WTC11 (cell line): ENCODE measurements around the gene TSSC4. TPM values are rescaled to one million over a fixed set of nuclear protein-coding genes. Genes with fewer than 3 reads are reported as not detected.

Source experiments
- ATAC-seq: fragments of 200-7000 bp; cut with Tn5 transposase; 2 replicates; pipeline ENCODE4 v1.10.0; 2021; ENCODE audit warnings: mild to moderate bottlenecking, moderate library complexity
- CTCF ChIA-PET: fragments of 300-600 bp; sonication (Branson Sonifier 250); formaldehyde crosslinking; loops from one replicate; lab custom pipeline; 2021; ENCODE audit warnings: antibody characterized with exemption; lab: Charles Lee
- POLR2A ChIA-PET: fragments of 350-600 bp; sonication (Branson Sonifier 250); formaldehyde crosslinking; loops from one replicate; lab custom pipeline; 2021; ENCODE audit warnings: antibody characterized with exemption; lab: Charles Lee
- DNase-seq: peaks from one replicate; pipeline ENCODE4 v3.0.0; 2021; ENCODE audit warnings: low spot score
- H3K27ac Mint-ChIP-seq: 2 replicates; pipeline ENCODE4 v1.8.0; 2021; ENCODE audit warnings: mixed read lengths
- H3K27me3 Mint-ChIP-seq: 2 replicates; pipeline ENCODE4 v1.8.0; 2021; ENCODE audit warnings: low read depth, mild to moderate bottlenecking, moderate library complexity, mixed read lengths
- H3K36me3 Mint-ChIP-seq: 2 replicates; pipeline ENCODE4 v1.8.0; 2021; ENCODE audit warnings: mixed read lengths
- H3K4me1 Mint-ChIP-seq: 2 replicates; pipeline ENCODE4 v1.8.0; 2022; ENCODE audit warnings: mixed read lengths
- H3K4me3 Mint-ChIP-seq: 2 replicates; pipeline ENCODE4 v1.8.0; 2021; ENCODE audit warnings: mild to moderate bottlenecking, moderate library complexity, mixed read lengths
- H3K9me3 Mint-ChIP-seq: 2 replicates; pipeline ENCODE4 v1.8.0; 2021; ENCODE audit warnings: mixed read lengths
- ATF1 ChIP-seq: sonication (generic); formaldehyde crosslinking; IDR thresholded peaks from 2 replicates; pipeline ENCODE4 v1.8.1; 2023; ENCODE audit warnings: mild to moderate bottlenecking, moderate library complexity, missing genetic modification reagents
- ELF4 ChIP-seq: sonication (generic); formaldehyde crosslinking; IDR thresholded peaks from 2 replicates; pipeline ENCODE4 v1.8.1; 2022; ENCODE audit warnings: low read depth, mild to moderate bottlenecking, moderate library complexity, missing genetic modification reagents
- FOXK1 ChIP-seq: sonication (generic); formaldehyde crosslinking; IDR thresholded peaks from 2 replicates; pipeline ENCODE4 v1.8.0; 2022; ENCODE audit warnings: mild to moderate bottlenecking, moderate library complexity, missing genetic modification reagents
- GABPB1 ChIP-seq: sonication (generic); formaldehyde crosslinking; IDR thresholded peaks from 2 replicates; pipeline ENCODE4 v1.8.1; 2023; ENCODE audit warnings: mild to moderate bottlenecking, missing genetic modification reagents
- KAT7 ChIP-seq: sonication (generic); formaldehyde crosslinking; IDR thresholded peaks from 2 replicates; pipeline ENCODE4 v1.8.1; 2023; ENCODE audit warnings: missing genetic modification reagents, mild to moderate bottlenecking, borderline replicate concordance
- MYBL2 ChIP-seq: sonication (generic); formaldehyde crosslinking; IDR thresholded peaks from 2 replicates; pipeline ENCODE4 v1.8.1; 2023; ENCODE audit warnings: mild to moderate bottlenecking, moderate library complexity, missing genetic modification reagents
- ZNF263 ChIP-seq: sonication (generic); formaldehyde crosslinking; IDR thresholded peaks from 2 replicates; pipeline ENCODE4 v1.8.1; 2022; ENCODE audit warnings: low read depth, mild to moderate bottlenecking, moderate library complexity, missing genetic modification reagents
- ZNF671 ChIP-seq: fragments of 250-450 bp; sonication (Bioruptor Pico); IDR thresholded peaks from 2 replicates; pipeline ENCODE4 v1.8.0; 2021; ENCODE audit warnings: mild to moderate bottlenecking
- total RNA-seq: library from RNA; stranded (reverse); gene quantifications from 3 replicates; pipeline ENCODE4 v1.2.3, GENCODE V29; 2021
- TF ChIP-seq, protein P1 (sequence below): sonication (generic); formaldehyde crosslinking; IDR thresholded peaks from 2 replicates; pipeline ENCODE4 v1.8.1; 2023; ENCODE audit warnings: mild to moderate bottlenecking, moderate library complexity, missing genetic modification reagents
- TF ChIP-seq, protein P2 (sequence below): fragments of 250-450 bp; sonication (Bioruptor Pico); IDR thresholded peaks from 2 replicates; pipeline ENCODE4 v1.9.0; 2021; ENCODE audit warnings: mild to moderate bottlenecking
- TF ChIP-seq, protein P3 (sequence below): sonication (generic); formaldehyde crosslinking; IDR thresholded peaks from 2 replicates; pipeline ENCODE4 v1.8.0; 2022; ENCODE audit warnings: mild to moderate bottlenecking, missing genetic modification reagents
- TF ChIP-seq, protein P4 (sequence below): fragments of 250-450 bp; sonication (Bioruptor Pico); IDR thresholded peaks from 2 replicates; pipeline ENCODE4 v1.9.0; 2021; ENCODE audit warnings: mild to moderate bottlenecking
- TF ChIP-seq, protein P5 (sequence below): sonication (generic); formaldehyde crosslinking; IDR thresholded peaks from 2 replicates; pipeline ENCODE4 v1.8.1; 2023; ENCODE audit warnings: mild to moderate bottlenecking, missing genetic modification reagents, borderline replicate concordance
- TF ChIP-seq, protein P6 (sequence below): sonication (generic); formaldehyde crosslinking; IDR thresholded peaks from 2 replicates; pipeline ENCODE4 v1.8.1; 2023; ENCODE audit warnings: mild to moderate bottlenecking, missing genetic modification reagents

Gene TSSC4
- total RNA-seq, 1 experiment from 2014 or later, result 41.4 TPM

DNA sequence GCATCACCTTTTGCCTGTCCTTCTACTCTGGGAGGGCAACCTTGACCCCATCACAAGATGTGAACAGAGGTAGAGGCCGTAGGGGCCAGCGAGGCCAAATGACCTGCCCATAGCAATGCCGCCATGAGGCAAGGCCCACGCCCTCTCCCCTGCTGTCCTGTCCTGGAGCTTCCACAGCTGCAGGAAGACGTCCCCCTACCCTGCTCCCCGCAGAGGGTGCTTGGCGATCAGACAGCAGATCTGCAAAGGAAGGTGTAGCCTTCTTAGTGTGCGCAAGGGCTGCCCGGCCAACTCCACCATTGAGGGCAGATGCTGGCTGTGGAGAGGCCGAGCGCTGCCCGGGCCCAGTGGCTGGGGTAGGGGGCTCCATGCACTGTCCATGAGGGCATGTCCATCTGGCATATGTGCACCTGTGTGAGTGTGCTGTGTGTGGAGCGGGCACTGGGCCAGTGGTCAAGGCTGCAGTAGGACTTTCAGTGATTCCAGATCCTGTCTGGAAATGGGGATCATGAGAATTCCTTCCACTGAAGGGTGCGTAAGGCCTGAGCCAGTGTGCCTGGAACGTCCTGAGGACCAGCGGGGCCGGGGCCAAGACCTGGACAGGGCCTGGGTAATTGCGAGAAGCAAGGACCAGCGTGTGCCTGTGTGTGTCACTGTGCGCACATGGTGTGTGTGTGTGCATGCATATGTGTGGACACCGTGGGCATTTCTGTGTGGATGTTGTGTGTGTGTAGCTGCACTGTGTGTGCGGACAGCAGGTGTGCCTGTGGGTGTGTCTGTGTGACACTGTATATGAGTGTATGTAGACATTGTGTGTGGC lies 32.8 kb downstream of the TSSC4 start:
- no peak for TF ChIP-seq ELF4 (CRISPR knock-in tag)
- no peak for TF ChIP-seq ZNF671 (CRISPR knock-in tag)
- no peak for TF ChIP-seq GABPB1 (CRISPR knock-in tag)
- TF ChIP-seq, protein P1, sequence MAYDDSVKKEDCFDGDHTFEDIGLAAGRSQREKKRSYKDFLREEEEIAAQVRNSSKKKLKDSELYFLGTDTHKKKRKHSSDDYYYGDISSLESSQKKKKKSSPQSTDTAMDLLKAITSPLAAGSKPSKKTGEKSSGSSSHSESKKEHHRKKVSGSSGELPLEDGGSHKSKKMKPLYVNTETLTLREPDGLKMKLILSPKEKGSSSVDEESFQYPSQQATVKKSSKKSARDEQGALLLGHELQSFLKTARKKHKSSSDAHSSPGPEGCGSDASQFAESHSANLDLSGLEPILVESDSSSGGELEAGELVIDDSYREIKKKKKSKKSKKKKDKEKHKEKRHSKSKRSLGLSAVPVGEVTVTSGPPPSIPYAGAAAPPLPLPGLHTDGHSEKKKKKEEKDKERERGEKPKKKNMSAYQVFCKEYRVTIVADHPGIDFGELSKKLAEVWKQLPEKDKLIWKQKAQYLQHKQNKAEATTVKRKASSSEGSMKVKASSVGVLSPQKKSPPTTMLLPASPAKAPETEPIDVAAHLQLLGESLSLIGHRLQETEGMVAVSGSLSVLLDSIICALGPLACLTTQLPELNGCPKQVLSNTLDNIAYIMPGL, result no peak
- TF ChIP-seq, protein P2, sequence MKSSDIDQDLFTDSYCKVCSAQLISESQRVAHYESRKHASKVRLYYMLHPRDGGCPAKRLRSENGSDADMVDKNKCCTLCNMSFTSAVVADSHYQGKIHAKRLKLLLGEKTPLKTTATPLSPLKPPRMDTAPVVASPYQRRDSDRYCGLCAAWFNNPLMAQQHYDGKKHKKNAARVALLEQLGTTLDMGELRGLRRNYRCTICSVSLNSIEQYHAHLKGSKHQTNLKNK, result no peak
- TF ChIP-seq, protein P3, sequence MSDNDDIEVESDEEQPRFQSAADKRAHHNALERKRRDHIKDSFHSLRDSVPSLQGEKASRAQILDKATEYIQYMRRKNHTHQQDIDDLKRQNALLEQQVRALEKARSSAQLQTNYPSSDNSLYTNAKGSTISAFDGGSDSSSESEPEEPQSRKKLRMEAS, result no peak
- no peak for TF ChIP-seq KAT7
- no peak for TF ChIP-seq MYBL2 (CRISPR knock-in tag)
- TF ChIP-seq, protein P4, sequence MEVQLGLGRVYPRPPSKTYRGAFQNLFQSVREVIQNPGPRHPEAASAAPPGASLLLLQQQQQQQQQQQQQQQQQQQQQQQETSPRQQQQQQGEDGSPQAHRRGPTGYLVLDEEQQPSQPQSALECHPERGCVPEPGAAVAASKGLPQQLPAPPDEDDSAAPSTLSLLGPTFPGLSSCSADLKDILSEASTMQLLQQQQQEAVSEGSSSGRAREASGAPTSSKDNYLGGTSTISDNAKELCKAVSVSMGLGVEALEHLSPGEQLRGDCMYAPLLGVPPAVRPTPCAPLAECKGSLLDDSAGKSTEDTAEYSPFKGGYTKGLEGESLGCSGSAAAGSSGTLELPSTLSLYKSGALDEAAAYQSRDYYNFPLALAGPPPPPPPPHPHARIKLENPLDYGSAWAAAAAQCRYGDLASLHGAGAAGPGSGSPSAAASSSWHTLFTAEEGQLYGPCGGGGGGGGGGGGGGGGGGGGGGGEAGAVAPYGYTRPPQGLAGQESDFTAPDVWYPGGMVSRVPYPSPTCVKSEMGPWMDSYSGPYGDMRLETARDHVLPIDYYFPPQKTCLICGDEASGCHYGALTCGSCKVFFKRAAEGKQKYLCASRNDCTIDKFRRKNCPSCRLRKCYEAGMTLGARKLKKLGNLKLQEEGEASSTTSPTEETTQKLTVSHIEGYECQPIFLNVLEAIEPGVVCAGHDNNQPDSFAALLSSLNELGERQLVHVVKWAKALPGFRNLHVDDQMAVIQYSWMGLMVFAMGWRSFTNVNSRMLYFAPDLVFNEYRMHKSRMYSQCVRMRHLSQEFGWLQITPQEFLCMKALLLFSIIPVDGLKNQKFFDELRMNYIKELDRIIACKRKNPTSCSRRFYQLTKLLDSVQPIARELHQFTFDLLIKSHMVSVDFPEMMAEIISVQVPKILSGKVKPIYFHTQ (CRISPR knock-in tag), result no peak
- TF ChIP-seq, protein P5, sequence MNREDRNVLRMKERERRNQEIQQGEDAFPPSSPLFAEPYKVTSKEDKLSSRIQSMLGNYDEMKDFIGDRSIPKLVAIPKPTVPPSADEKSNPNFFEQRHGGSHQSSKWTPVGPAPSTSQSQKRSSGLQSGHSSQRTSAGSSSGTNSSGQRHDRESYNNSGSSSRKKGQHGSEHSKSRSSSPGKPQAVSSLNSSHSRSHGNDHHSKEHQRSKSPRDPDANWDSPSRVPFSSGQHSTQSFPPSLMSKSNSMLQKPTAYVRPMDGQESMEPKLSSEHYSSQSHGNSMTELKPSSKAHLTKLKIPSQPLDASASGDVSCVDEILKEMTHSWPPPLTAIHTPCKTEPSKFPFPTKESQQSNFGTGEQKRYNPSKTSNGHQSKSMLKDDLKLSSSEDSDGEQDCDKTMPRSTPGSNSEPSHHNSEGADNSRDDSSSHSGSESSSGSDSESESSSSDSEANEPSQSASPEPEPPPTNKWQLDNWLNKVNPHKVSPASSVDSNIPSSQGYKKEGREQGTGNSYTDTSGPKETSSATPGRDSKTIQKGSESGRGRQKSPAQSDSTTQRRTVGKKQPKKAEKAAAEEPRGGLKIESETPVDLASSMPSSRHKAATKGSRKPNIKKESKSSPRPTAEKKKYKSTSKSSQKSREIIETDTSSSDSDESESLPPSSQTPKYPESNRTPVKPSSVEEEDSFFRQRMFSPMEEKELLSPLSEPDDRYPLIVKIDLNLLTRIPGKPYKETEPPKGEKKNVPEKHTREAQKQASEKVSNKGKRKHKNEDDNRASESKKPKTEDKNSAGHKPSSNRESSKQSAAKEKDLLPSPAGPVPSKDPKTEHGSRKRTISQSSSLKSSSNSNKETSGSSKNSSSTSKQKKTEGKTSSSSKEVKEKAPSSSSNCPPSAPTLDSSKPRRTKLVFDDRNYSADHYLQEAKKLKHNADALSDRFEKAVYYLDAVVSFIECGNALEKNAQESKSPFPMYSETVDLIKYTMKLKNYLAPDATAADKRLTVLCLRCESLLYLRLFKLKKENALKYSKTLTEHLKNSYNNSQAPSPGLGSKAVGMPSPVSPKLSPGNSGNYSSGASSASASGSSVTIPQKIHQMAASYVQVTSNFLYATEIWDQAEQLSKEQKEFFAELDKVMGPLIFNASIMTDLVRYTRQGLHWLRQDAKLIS (CRISPR knock-in tag), result no peak
- no peak for TF ChIP-seq ATF1 (CRISPR knock-in tag)
- TF ChIP-seq, protein P6, sequence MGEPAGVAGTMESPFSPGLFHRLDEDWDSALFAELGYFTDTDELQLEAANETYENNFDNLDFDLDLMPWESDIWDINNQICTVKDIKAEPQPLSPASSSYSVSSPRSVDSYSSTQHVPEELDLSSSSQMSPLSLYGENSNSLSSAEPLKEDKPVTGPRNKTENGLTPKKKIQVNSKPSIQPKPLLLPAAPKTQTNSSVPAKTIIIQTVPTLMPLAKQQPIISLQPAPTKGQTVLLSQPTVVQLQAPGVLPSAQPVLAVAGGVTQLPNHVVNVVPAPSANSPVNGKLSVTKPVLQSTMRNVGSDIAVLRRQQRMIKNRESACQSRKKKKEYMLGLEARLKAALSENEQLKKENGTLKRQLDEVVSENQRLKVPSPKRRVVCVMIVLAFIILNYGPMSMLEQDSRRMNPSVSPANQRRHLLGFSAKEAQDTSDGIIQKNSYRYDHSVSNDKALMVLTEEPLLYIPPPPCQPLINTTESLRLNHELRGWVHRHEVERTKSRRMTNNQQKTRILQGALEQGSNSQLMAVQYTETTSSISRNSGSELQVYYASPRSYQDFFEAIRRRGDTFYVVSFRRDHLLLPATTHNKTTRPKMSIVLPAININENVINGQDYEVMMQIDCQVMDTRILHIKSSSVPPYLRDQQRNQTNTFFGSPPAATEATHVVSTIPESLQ (CRISPR knock-in tag), result no peak
- DNase-seq (no peak), ATAC-seq (no peak)
- Mint-ChIP-seq H3K9me3 (no peaks in the 10 kb centered on the region), H3K27me3 (peaks cover 19% of the 10 kb centered on the region), H3K4me3 (no peak overlapping the region), H3K36me3 (no peaks in the 10 kb centered on the region), H3K4me1 (no peaks in the 10 kb centered on the region), H3K27ac (no peak overlapping the region)
- CTCF ChIA-PET, result interaction anchor here (1.3 to 1.4 kb wide), 2 partner anchors 13 to 98 kb away, joined by 3 to 6 read pairs; no protein-coding TSS in a partner anchor
- POLR2A ChIA-PET, result no interaction called here

DNA sequence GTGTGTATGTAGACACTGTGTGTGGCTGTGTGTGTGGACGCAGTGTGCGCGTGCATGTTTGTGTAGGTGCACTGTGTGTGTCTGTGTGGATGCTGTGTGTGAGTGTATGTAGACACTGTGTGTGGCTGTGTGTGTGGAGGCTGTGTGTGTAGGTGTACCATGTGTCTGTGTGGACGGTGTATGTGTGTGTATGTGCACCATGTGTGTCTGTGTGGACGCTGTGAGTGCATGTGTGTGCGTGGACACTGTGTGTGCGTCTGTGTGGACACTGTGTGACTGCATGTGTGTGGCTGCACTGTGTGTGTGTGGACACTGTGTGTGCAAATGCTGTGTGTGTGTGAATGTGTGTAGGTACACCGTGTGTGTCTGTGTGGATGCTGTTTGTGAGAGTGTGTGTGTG lies 33.5 kb downstream of the TSSC4 start:
- CTCF ChIA-PET, result no interaction called here
- H3K4me3 Mint-ChIP-seq, result no peak overlapping the region

More for the DNA sequence above, 33.5 kb downstream of the TSSC4 start:
- H3K36me3 Mint-ChIP-seq, result no peaks in the 10 kb centered on the region
- TF ChIP-seq ZNF263 (no peak), FOXK1 (CRISPR knock-in tag) (no peak)
- no peaks in the 10 kb centered on the region for H3K4me1 Mint-ChIP-seq
- no peaks in the 10 kb centered on the region for H3K9me3 Mint-ChIP-seq
- DNase-seq (no peak), ATAC-seq (no peak)
- H3K27ac Mint-ChIP-seq, result no peak overlapping the region
- POLR2A ChIA-PET, result no interaction called here
- peaks cover 25% of the 10 kb centered on the region for H3K27me3 Mint-ChIP-seq
